HepG2 (cell line): ENCODE results near the gene PADI4. TPM values are rescaled to one million over a fixed set of nuclear protein-coding genes. Genes with fewer than 3 reads are reported as not detected.

Source experiments
- ATAC-seq: fragments of 200-7000 bp; cut with Tn5 transposase; 3 replicates; pipeline ENCODE4 v1.9.1; 2020; ENCODE audit warnings: mild to moderate bottlenecking, moderate library complexity
- BruUV-seq: library from RNA; stranded (reverse); fragments of 400-500 nt; replicated peaks from 2 replicates; lab custom pipeline; 2021; lab: Mats Ljungman, UMichigan
- CTCF ChIA-PET: fragments of 300-600 bp; formaldehyde crosslinking; extraction: SDS; loops from one replicate; lab custom pipeline; 2021; ENCODE audit warnings: low total read pairs, inconsistent platforms, low intra/inter-chr PET ratio; lab: Yijun Ruan, JAX
- POLR2A ChIA-PET: fragments of 350-600 bp; sonication (Branson Sonifier 250); formaldehyde crosslinking; loops from one replicate; lab custom pipeline; 2020; ENCODE audit warnings: antibody characterized with exemption, inconsistent platforms; lab: Yijun Ruan, JAX
- DNase-seq: peaks from one replicate; pipeline ENCODE4 v3.0.0-alpha.2; 2015; ENCODE audit warnings: low spot score
- FAIRE-seq: peaks from 3 replicates; lab custom pipeline; 2011; peaks lifted over from hg19 to GRCh38; lab: Jason Lieb, UNC
- H2AFZ ChIP-seq: one replicate; pipeline ENCODE4 v1.6.1; 2011; ENCODE audit warnings: low read length, inconsistent platforms
- H3K27ac ChIP-seq: fragments of 300-600 bp; 3 replicates; pipeline ENCODE4 v1.8.0; 2011; ENCODE audit warnings: mixed run types, mild to moderate bottlenecking, mixed read lengths, low read length, inconsistent platforms; ENCODE audit not compliant: insufficient read depth; ENCODE audit errors: extremely low read length
- H3K27me3 ChIP-seq, 2 experiments: fragments of 200-600 bp in 1 of 2; 2 replicates in 1 of 2; 3 replicates in 1 of 2; pipeline versions ENCODE4 v1.6.0 to v1.8.0; 2011; ENCODE audit warnings: low read length in 2 of 2, mild to moderate bottlenecking in 2 of 2, moderate library complexity in 2 of 2, inconsistent platforms in 1 of 2; ENCODE audit not compliant: insufficient read depth in 2 of 2, control insufficient read depth in 1 of 2
- H3K36me3 ChIP-seq, 2 experiments: fragments of 200-600 bp in 1 of 2; replicated peaks in 1 of 2; 2 replicates in 1 of 2; 3 replicates in 1 of 2; pipeline versions ENCODE4 v1.5.1 to v1.8.0; 2011; ENCODE audit warnings: low read length in 2 of 2, inconsistent platforms in 1 of 2; ENCODE audit not compliant: insufficient read depth in 2 of 2, control insufficient read depth in 1 of 2
- H3K4me1 ChIP-seq: 2 replicates; pipeline ENCODE4 v1.5.1; 2012; ENCODE audit warnings: low read length, inconsistent platforms; ENCODE audit not compliant: insufficient read depth
- H3K4me2 ChIP-seq: 2 replicates; pipeline ENCODE4 v1.6.0; 2011; ENCODE audit warnings: low read depth, low read length, inconsistent platforms
- H3K4me3 ChIP-seq, 3 experiments: fragments of 200-600 bp in 1 of 3; sonication (generic), shearing (Covaris generic) in 1 of 3; replicated peaks in 1 of 3; 2 replicates each; pipeline ENCODE4 v1.5.1; 2011 to 2016; ENCODE audit warnings: low read length in 3 of 3, inconsistent platforms in 2 of 3, low read depth in 2 of 3, mild to moderate bottlenecking in 2 of 3, control low read depth in 1 of 3, mixed read lengths in 1 of 3; ENCODE audit not compliant: insufficient read depth in 1 of 3
- H3K79me2 ChIP-seq: one replicate; pipeline ENCODE4 v1.6.1; 2011; ENCODE audit warnings: low read length, inconsistent platforms; ENCODE audit not compliant: insufficient read depth
- H3K9ac ChIP-seq: 2 replicates; pipeline ENCODE4 v1.6.0; 2011; ENCODE audit warnings: mild to moderate bottlenecking, low read depth, low read length, inconsistent platforms; ENCODE audit not compliant: insufficient read depth
- H3K9me3 ChIP-seq: 2 replicates; pipeline ENCODE4 v1.5.1; 2012; ENCODE audit warnings: mild to moderate bottlenecking, low read length
- H4K20me1 ChIP-seq: 2 replicates; pipeline ENCODE4 v1.6.0; 2011; ENCODE audit warnings: inconsistent platforms, mild to moderate bottlenecking, low read length, moderate library complexity; ENCODE audit not compliant: insufficient read depth
- CHCHD3 ChIP-seq: sonication (generic); formaldehyde crosslinking; IDR thresholded peaks from 2 replicates; pipeline ENCODE4 v1.8.0; 2022; ENCODE audit warnings: mild to moderate bottlenecking, missing genetic modification reagents, moderate library complexity
- EZH2 ChIP-seq: conservative IDR thresholded peaks from 2 replicates; pipeline ENCODE4 v1.6.1; 2012; ENCODE audit warnings: mild to moderate bottlenecking, low read depth, low read length, moderate library complexity
- HNF4G ChIP-seq, 2 experiments: sonication (generic) in 1 of 2; formaldehyde crosslinking in 1 of 2; IDR thresholded peaks; 2 replicates each; pipeline versions ENCODE4 v1.4.0 to v1.6.1; 2011 to 2020; ENCODE audit warnings: borderline replicate concordance in 2 of 2, low read depth in 2 of 2, mild to moderate bottlenecking in 2 of 2, low read length in 1 of 2, missing genetic modification reagents in 1 of 2, moderate library complexity in 1 of 2
- HNRNPLL ChIP-seq: fragments of 200-400 bp; formaldehyde crosslinking; IDR thresholded peaks from 2 replicates; pipeline ENCODE4 v1.6.1; 2017; ENCODE audit warnings: mild to moderate bottlenecking, low read depth, low read length; ENCODE audit not compliant: poor library complexity, severe bottlenecking
- HOXA7 ChIP-seq: sonication (generic); formaldehyde crosslinking; IDR thresholded peaks from 2 replicates; pipeline ENCODE4 v1.8.1; 2022; ENCODE audit warnings: mild to moderate bottlenecking, missing genetic modification reagents, moderate library complexity
- NR2F1 ChIP-seq, 2 experiments: fragments of 450-650 bp in 1 of 2; formaldehyde crosslinking in 1 of 2; IDR thresholded peaks; 2 replicates each; pipeline versions ENCODE4 v1.5.0 to v1.6.1; 2016 to 2020; ENCODE audit warnings: mild to moderate bottlenecking in 1 of 2, missing compliant biosample characterization in 1 of 2, missing genetic modification reagents in 1 of 2, moderate library complexity in 1 of 2
- SMYD3 ChIP-seq: sonication (generic); formaldehyde crosslinking; IDR thresholded peaks from 2 replicates; pipeline ENCODE4 v1.8.1; 2023; ENCODE audit warnings: mild to moderate bottlenecking, missing genetic modification reagents
- SRY ChIP-seq: sonication (generic); formaldehyde crosslinking; IDR thresholded peaks from 2 replicates; pipeline ENCODE4 v1.8.0; 2022; ENCODE audit warnings: mild to moderate bottlenecking, missing genetic modification reagents
- TCF7L2 ChIP-seq: IDR thresholded peaks from 2 replicates; pipeline ENCODE4 v1.6.1; 2011; ENCODE audit warnings: mild to moderate bottlenecking, low read depth, low read length, moderate library complexity
- ZFP36L2 ChIP-seq: sonication (generic); formaldehyde crosslinking; IDR thresholded peaks from 2 replicates; pipeline ENCODE4 v1.4.0; 2020; ENCODE audit warnings: missing genetic modification reagents
- ZFP41 ChIP-seq: sonication (generic); formaldehyde crosslinking; IDR thresholded peaks from 2 replicates; pipeline ENCODE4 v1.4.0; 2020; ENCODE audit warnings: mild to moderate bottlenecking, missing genetic modification reagents, borderline replicate concordance
- ZFP62 ChIP-seq: sonication (generic); formaldehyde crosslinking; IDR thresholded peaks from 2 replicates; pipeline ENCODE4 v1.4.0; 2020; ENCODE audit warnings: missing genetic modification reagents
- ZIK1 ChIP-seq: sonication (generic); formaldehyde crosslinking; IDR thresholded peaks from 2 replicates; pipeline ENCODE4 v1.5.0; 2020; ENCODE audit warnings: mild to moderate bottlenecking, low read depth, missing genetic modification reagents, borderline replicate concordance
- ZNF235 ChIP-seq: sonication (generic); formaldehyde crosslinking; IDR thresholded peaks from 2 replicates; pipeline ENCODE4 v1.8.1; 2023; ENCODE audit warnings: mild to moderate bottlenecking, missing genetic modification reagents, borderline replicate concordance
- ZNF550 ChIP-seq: sonication (generic); formaldehyde crosslinking; IDR thresholded peaks from 2 replicates; pipeline ENCODE4 v1.4.0; 2020; ENCODE audit warnings: mild to moderate bottlenecking, missing genetic modification reagents, borderline replicate concordance
- ZZZ3 ChIP-seq: sonication (generic); formaldehyde crosslinking; IDR thresholded peaks from 2 replicates; pipeline ENCODE4 v1.4.0; 2020; ENCODE audit warnings: missing genetic modification reagents, mild to moderate bottlenecking, borderline replicate concordance
- WGBS: methylation state at CpG from one replicate; pipeline ENCODE4 v1.1.6; 2017; ENCODE audit warnings: low lambda C conversion rate; 5-methylcytosine and 5-hydroxymethylcytosine counted together
- in situ Hi-C: cut with HindIII; loops from 2 replicates; pipeline ENCODE4 v1.10.0; 2017; ENCODE audit warnings: low pct_unique_long_range_greater_than_20kb; ENCODE audit not compliant: extremely low pct_ligation_motif_present
- intact Hi-C: fragments of 100-400 bp; cut with micrococcal nuclease; formaldehyde crosslinking; loops from one replicate; pipeline ENCODE4 v1.10.0; 2022; ENCODE audit not compliant: unreplicated experiment
- polyA plus RNA-seq, 8 experiments: library from polyadenylated mRNA; depleted of rRNA in 3 of 8; stranded (reverse) in 7 of 8; unstranded in 1 of 8; fragments of >200 nt; fragmentation: Illumina TruSeq in 4 of 8; extraction: Trizol in 4 of 8; gene quantifications; 2 replicates each; pipeline versions ENCODE4 v1.2.1 to v1.2.3, GENCODE V29; 2011 to 2016; ENCODE audit warnings: low read depth in 4 of 8, missing spikeins in 1 of 8, mixed read lengths in 1 of 8; ENCODE audit not compliant: insufficient read depth in 1 of 8
- total RNA-seq, 5 experiments: library from RNA; depleted of rRNA; stranded (reverse); fragments of >200 nt; fragmentation: Illumina TruSeq; extraction: Trizol; gene quantifications; 2 replicates each; pipeline ENCODE4 v1.2.3, GENCODE V29; 2016; ENCODE audit warnings: low read depth in 1 of 5
- TF ChIP-seq, protein P1 (sequence below): sonication (generic); formaldehyde crosslinking; IDR thresholded peaks from 2 replicates; pipeline ENCODE4 v1.4.0; 2020; ENCODE audit warnings: missing genetic modification reagents, borderline replicate concordance
- TF ChIP-seq, protein P2 (sequence below): sonication (generic); formaldehyde crosslinking; IDR thresholded peaks from 2 replicates; pipeline ENCODE4 v1.4.0; 2020; ENCODE audit warnings: missing genetic modification reagents

The PADI4 gene
- total and polyA plus RNA-seq, 2 of the 13 experiments (the other 11 are each of a cell fraction or from before 2014, with no cell fraction given), result 0.04 TPM

DNA sequence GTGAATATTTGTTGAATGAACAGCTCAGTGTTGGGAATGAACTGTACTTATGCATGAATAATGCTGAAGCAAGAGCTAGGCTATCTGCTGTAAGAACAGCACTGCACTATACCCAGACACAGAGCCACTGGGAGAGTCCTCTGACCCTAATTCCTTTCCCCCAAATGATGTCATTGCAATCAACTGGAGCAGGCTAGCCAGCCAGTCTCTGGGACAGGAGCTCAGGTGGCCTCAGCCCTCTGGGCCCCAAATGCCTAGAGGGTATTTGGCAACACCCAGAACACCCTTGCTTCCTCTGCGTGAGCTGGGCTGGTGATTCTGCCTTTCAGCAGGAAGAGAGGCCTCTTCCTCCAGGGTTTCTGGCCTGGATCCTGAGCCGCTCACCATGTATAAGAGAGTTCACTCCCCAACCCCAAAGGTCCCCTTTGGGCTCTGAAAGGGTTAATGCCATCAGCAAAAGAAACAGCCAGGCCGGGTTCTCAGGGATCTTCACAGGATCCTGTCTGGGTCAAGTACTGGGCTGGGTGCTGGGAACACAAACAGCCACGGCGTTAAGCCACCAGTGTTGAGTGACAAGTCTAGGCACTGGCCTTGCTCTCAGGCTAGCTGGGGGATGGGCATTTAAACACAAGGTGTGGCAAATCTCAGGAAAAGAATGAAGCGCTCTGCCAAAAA, 3.7 kb upstream of the PADI4 start:
- in situ Hi-C loops, result no loop called here
- intact Hi-C loops, result no loop called here
- H3K79me2 ChIP-seq, result no peaks in the 10 kb centered on the region
- ChIA-PET POLR2A (no interaction called here), CTCF (no interaction called here)
- H3K27ac ChIP-seq, result no peak overlapping the region
- ATAC-seq (no peak), DNase-seq (no peak), FAIRE-seq (no peak)
- H2AFZ ChIP-seq, result no peak overlapping the region
- no peak overlapping the region for H3K4me2 ChIP-seq
- H3K36me3 ChIP-seq, result no peaks in the 10 kb centered on the region
- no peaks in the 10 kb centered on the region for H3K4me1 ChIP-seq
- H3K27me3 ChIP-seq, result no peaks in the 10 kb centered on the region; a peak in 1 of 5 replicates
- no peak overlapping the region for H3K4me3 ChIP-seq
- no TSS peak for BruUV-seq
- no peaks in the 10 kb centered on the region for H3K9me3 ChIP-seq
- no peaks in the 10 kb centered on the region for H4K20me1 ChIP-seq
- no peak overlapping the region for H3K9ac ChIP-seq
- WGBS, result 29% methylated on average over 5 of the region's 6 CpGs
- TF ChIP-seq HNF4G (IDR thresholded peaks at IDR 0.05; ENCODE audit: borderline replicate concordance, low read depth, low read length), result no peak
- no peak for TF ChIP-seq HNF4G (CRISPR knock-in tag; IDR thresholded peaks at IDR 0.05; ENCODE audit: borderline replicate concordance, low read depth)
- TF ChIP-seq CHCHD3, result no peak
- TF ChIP-seq TCF7L2, result no peak
- TF ChIP-seq ZNF550, result no peak
- no peak for TF ChIP-seq ZFP41 (CRISPR knock-in tag)
- TF ChIP-seq ZZZ3, result no peak
- TF ChIP-seq SRY (CRISPR knock-in tag), result no peak
- TF ChIP-seq, protein P1, sequence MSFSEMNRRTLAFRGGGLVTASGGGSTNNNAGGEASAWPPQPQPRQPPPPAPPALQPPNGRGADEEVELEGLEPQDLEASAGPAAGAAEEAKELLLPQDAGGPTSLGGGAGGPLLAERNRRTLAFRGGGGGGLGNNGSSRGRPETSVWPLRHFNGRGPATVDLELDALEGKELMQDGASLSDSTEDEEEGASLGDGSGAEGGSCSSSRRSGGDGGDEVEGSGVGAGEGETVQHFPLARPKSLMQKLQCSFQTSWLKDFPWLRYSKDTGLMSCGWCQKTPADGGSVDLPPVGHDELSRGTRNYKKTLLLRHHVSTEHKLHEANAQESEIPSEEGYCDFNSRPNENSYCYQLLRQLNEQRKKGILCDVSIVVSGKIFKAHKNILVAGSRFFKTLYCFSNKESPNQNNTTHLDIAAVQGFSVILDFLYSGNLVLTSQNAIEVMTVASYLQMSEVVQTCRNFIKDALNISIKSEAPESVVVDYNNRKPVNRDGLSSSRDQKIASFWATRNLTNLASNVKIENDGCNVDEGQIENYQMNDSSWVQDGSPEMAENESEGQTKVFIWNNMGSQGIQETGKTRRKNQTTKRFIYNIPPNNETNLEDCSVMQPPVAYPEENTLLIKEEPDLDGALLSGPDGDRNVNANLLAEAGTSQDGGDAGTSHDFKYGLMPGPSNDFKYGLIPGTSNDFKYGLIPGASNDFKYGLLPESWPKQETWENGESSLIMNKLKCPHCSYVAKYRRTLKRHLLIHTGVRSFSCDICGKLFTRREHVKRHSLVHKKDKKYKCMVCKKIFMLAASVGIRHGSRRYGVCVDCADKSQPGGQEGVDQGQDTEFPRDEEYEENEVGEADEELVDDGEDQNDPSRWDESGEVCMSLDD (CRISPR knock-in tag), result no peak
- TF ChIP-seq NR2F1 (CRISPR knock-in tag; IDR thresholded peaks at IDR 0.05), result no peak
- no peak for TF ChIP-seq HOXA7 (CRISPR knock-in tag)
- no peak for TF ChIP-seq ZFP36L2
- no peak for TF ChIP-seq EZH2
- TF ChIP-seq ZFP62 (CRISPR knock-in tag), result no peak
- TF ChIP-seq, protein P2, sequence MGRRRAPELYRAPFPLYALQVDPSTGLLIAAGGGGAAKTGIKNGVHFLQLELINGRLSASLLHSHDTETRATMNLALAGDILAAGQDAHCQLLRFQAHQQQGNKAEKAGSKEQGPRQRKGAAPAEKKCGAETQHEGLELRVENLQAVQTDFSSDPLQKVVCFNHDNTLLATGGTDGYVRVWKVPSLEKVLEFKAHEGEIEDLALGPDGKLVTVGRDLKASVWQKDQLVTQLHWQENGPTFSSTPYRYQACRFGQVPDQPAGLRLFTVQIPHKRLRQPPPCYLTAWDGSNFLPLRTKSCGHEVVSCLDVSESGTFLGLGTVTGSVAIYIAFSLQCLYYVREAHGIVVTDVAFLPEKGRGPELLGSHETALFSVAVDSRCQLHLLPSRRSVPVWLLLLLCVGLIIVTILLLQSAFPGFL (CRISPR knock-in tag), result no peak
- TF ChIP-seq ZIK1 (CRISPR knock-in tag), result no peak
- TF ChIP-seq HNRNPLL, result no peak
- TF ChIP-seq SMYD3 (CRISPR knock-in tag), result no peak
- TF ChIP-seq ZNF235 (CRISPR knock-in tag), result no peak
